Measurements from ENCODE around the gene ZC3H7A. TPM values are rescaled to one million over a fixed set of nuclear protein-coding genes. Genes with fewer than 3 reads are reported as not detected.

ZC3H7A gene
- total and polyA plus RNA-seq, 2 of the 8 experiments (the other 6 are each of a cell fraction or from before 2014, with no cell fraction given) = 32.0 to 55.9 TPM

GRCh38 chr16:11747949-11748403 is 49.1 kb downstream of the ZC3H7A start:
- Histone ChIP-seq H3K27me3 (replicated peaks in 1 of 4; ENCODE audit: control insufficient read depth in 3 of 4, extremely low read depth in 1 of 4, insufficient read depth in 3 of 4, low read length in 3 of 4) (no peaks in the 10 kb centered on the region), H2BK20ac (ENCODE audit: low read length) (no peak overlapping the region), H3K4me1 (replicated peaks in 1 of 4; ENCODE audit: control insufficient read depth in 3 of 4, insufficient read depth in 4 of 4, low read length in 3 of 4) (no peaks in the 10 kb centered on the region), H2AFZ (ENCODE audit: low read length) (no peak overlapping the region), H2BK15ac (ENCODE audit: low read length) (no peak overlapping the region), H3K56ac (replicated peaks; ENCODE audit: insufficient read length, low read depth, low read length) (no peak overlapping the region), H3K79me1 (ENCODE audit: low read depth, low read length) (no peaks in the 10 kb centered on the region), H3K23me2 (ENCODE audit: low read depth, low read length) (peaks cover 2% of the 10 kb centered on the region), H3K36me3 (ENCODE audit: control insufficient read depth in 2 of 4, insufficient read depth in 4 of 4, low read length in 3 of 4) (peaks cover 14 to 30% (median 22%) of the 10 kb centered on the region in 4 experiments), H4K8ac (ENCODE audit: extremely low read depth, insufficient read depth, low read length) (no peak overlapping the region), H2BK120ac (replicated peaks; ENCODE audit: low read depth, low read length) (no peak overlapping the region), H3K4me3 (ENCODE audit: extremely low read depth in 1 of 4, insufficient read depth in 2 of 4, low read depth in 3 of 4, low read length in 4 of 4) (no peak overlapping the region), H3K79me2 (ENCODE audit: control insufficient read depth in 1 of 2, insufficient read depth in 2 of 2, low read length in 2 of 2) (no peaks in the 10 kb centered on the region), H3K18ac (ENCODE audit: extremely low read depth, low read length) (no peak overlapping the region), H2BK5ac (ENCODE audit: low read depth, low read length) (no peak overlapping the region), H3K23ac (ENCODE audit: insufficient read length) (no peak overlapping the region), H3K27ac (ENCODE audit: low read depth, low read length) (no peak overlapping the region), H4K5ac (ENCODE audit: insufficient read length, low read depth, low read length) (no peak overlapping the region), H3K14ac (ENCODE audit: insufficient read length) (no peak overlapping the region), H3K4me2 (ENCODE audit: insufficient read depth in 1 of 2, low read depth in 2 of 2, low read length in 2 of 2) (no peak overlapping the region), H3K9ac (replicated peaks in 1 of 4; ENCODE audit: extremely low read depth in 1 of 4, low read depth in 3 of 4, low read length in 3 of 4) (no peak overlapping the region; a peak in 1 of 7 replicates), H4K20me1 (replicated peaks in 1 of 2; ENCODE audit: control insufficient read depth in 1 of 2, insufficient read depth in 2 of 2, low read length in 2 of 2) (no peaks in the 10 kb centered on the region), H2AK5ac (ENCODE audit: low read depth, low read length) (no peak overlapping the region), H3K4ac (replicated peaks; ENCODE audit: insufficient read length, low read depth, low read length) (no peak overlapping the region), H3K9me3 (ENCODE audit: insufficient read depth in 2 of 2, low read depth in 1 of 2, low read length in 1 of 2) (no peaks in the 10 kb centered on the region), H4K91ac (replicated peaks; ENCODE audit: insufficient read length, low read length) (no peak overlapping the region), H2BK12ac (ENCODE audit: low read depth, low read length) (no peak overlapping the region)
- 85% methylated on average over 7 of the region's 7 CpGs; no CpG with 5 or more reads in 1 of the 2 experiments for WGBS, 2 experiments (ENCODE audit: extremely low coverage in 1 of 2, insufficient coverage in 1 of 2, insufficient read length in 1 of 2, insufficient replicate concordance in 2 of 2, low coverage in 1 of 2, low lambda C conversion rate in 2 of 2, missing lambda C conversion rate in 1 of 2)
- no peak for FAIRE-seq
- ChIA-PET POLR2A (ENCODE audit: partially characterized antibody) (no interaction called here), CTCF (ENCODE audit: partially characterized antibody) (no interaction called here)
- DNase-seq (ENCODE audit: low read depth in 1 of 2, low spot score in 2 of 2) = no peak
- no peak for TF ChIP-seq BACH1 (IDR thresholded peaks at IDR 0.05; ENCODE audit: low read length)
- TF ChIP-seq CHD2 (IDR thresholded peaks at IDR 0.05; ENCODE audit: low read length) = no peak
- no peak for TF ChIP-seq POLR2AphosphoS5 (IDR thresholded peaks at IDR 0.05; ENCODE audit: low read depth, low read length)
- no peak for TF ChIP-seq NRF1 (IDR thresholded peaks at IDR 0.05; ENCODE audit: low read depth, low read length)
- TF ChIP-seq SP2 (IDR thresholded peaks at IDR 0.05; ENCODE audit: low read length) = no peak
- no peak for TF ChIP-seq SRF (IDR thresholded peaks at IDR 0.05; ENCODE audit: low read depth, low read length)
- no peak for TF ChIP-seq BCL11A (IDR thresholded peaks at IDR 0.05; ENCODE audit: low read depth in 2 of 2, low read length in 2 of 2)
- no peak for TF ChIP-seq ATF2 (IDR thresholded peaks at IDR 0.05; ENCODE audit: low read length)
- no peak for TF ChIP-seq SAP30 (IDR thresholded peaks at IDR 0.05; ENCODE audit: insufficient read depth, insufficient replicate concordance, low read length)
- TF ChIP-seq SP4 (IDR thresholded peaks at IDR 0.05; ENCODE audit: low read length) = no peak
- TF ChIP-seq CREB1 (IDR thresholded peaks at IDR 0.05) = no peak
